ENCODE measurements around the gene DAW1. TPM values are rescaled to one million over a fixed set of nuclear protein-coding genes. Genes with fewer than 3 reads are reported as not detected.

DAW1 gene
- total and polyA plus RNA-seq, 2 of the 4 experiments (the other 2 are of a cell fraction): 0.86 to 1.4 TPM

DNA sequence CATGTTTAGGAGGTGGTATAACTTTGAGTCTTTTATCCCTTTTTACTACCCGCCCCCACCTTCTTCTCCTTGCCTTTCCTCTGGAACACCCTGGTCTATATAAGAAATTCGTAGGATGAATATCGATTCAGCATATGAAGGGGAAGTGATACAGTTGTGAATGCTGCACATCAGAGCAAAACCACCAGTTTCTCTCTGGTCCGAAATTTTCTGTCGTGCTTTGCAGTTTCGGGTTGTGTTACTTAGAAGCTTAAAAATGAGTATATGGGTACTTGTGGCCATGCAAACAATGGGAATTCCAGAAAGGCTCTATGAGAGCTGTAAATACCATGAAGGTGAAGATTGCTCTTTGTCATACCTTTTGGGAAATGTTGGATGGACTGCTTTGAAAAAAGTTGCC lies 60.6 kb downstream of the DAW1 start:
- H4K5ac ChIP-seq (ENCODE audit: low read depth, low read length): no peak overlapping the region
- intact Hi-C loops (cut with micrococcal nuclease): no loop called here
- H3K27ac ChIP-seq (ENCODE audit: insufficient read depth, low read length): no peak overlapping the region
- no TSS peak for BruUV-seq (replicated peaks)
- no peak overlapping the region for H4K8ac ChIP-seq (ENCODE audit: low read depth in 2 of 2, low read length in 2 of 2)
- H3K14ac ChIP-seq (replicated peaks; ENCODE audit: low read depth, low read length): no peak overlapping the region
- no peak overlapping the region for H4K91ac ChIP-seq (ENCODE audit: insufficient read depth, low read depth, low read length)
- H3K4me3 ChIP-seq (ENCODE audit: insufficient read depth, low read depth, low read length): no peak overlapping the region
- ATAC-seq (ENCODE audit: low read depth): no peak
- H2BK20ac ChIP-seq (ENCODE audit: low read depth, low read length): no peak overlapping the region
- in situ Hi-C loops (cut with MboI; ENCODE audit: low sequenced_read_pairs): no loop called here
- no peaks in the 10 kb centered on the region for H4K20me1 ChIP-seq (ENCODE audit: insufficient read depth, low read length)
- H3K36me3 ChIP-seq (ENCODE audit: control insufficient read depth, insufficient read depth, low read length): no peaks in the 10 kb centered on the region
- H2AK9ac ChIP-seq (replicated peaks; ENCODE audit: low read depth, low read length, poor library complexity): no peak overlapping the region
- H3K56ac ChIP-seq (ENCODE audit: extremely low read depth, insufficient read depth, low read length): no peak overlapping the region
- H2BK5ac ChIP-seq (ENCODE audit: low read depth, low read length, poor library complexity, severe bottlenecking): no peak overlapping the region
- no peak overlapping the region for H3K4ac ChIP-seq (ENCODE audit: low read depth, low read length)
- no peak overlapping the region for H2BK15ac ChIP-seq (ENCODE audit: low read depth, low read length)
- no peak overlapping the region for H3K4me2 ChIP-seq (ENCODE audit: low read depth, low read length)
- H3K23ac ChIP-seq (ENCODE audit: low read depth, low read length): no peak overlapping the region
- H3K9me1 ChIP-seq (ENCODE audit: insufficient read depth, low read length): no peaks in the 10 kb centered on the region
- H3K9me3 ChIP-seq (ENCODE audit: control insufficient read depth, insufficient read depth, low read length): peaks cover 2% of the 10 kb centered on the region; the same call in 1 of the 2 replicates
- no peaks in the 10 kb centered on the region for H3K4me1 ChIP-seq (ENCODE audit: control insufficient read depth, insufficient read depth, low read length)
- H3K18ac ChIP-seq (ENCODE audit: low read depth, low read length): no peak overlapping the region
- H3K27me3 ChIP-seq (ENCODE audit: control insufficient read depth, insufficient read depth, low read length): no peaks in the 10 kb centered on the region
- H2AK5ac ChIP-seq (ENCODE audit: low read depth, low read length): no peak overlapping the region
- H2AFZ ChIP-seq (replicated peaks; ENCODE audit: low read length, poor library complexity): no peak overlapping the region
- dilution Hi-C loops (cut with HindIII; ENCODE audit: low sequenced_read_pairs, unreplicated experiment): no loop called here
- 80% methylated on average over 1 of the region's 6 CpGs; no CpG with 5 or more reads in 1 of the 2 experiments for WGBS, 2 experiments (ENCODE audit: extremely low coverage in 2 of 2, insufficient read length in 1 of 2)
- TF ChIP-seq MAZ (IDR thresholded peaks at IDR 0.05; ENCODE audit: borderline replicate concordance, low read depth, low read length) (no peak), FOS (IDR thresholded peaks at IDR 0.05; ENCODE audit: low read depth, low read length) (no peak), RAD21 (IDR thresholded peaks at IDR 0.05; ENCODE audit: low read length) (no peak), SMC3 (IDR thresholded peaks at IDR 0.05; ENCODE audit: low read depth, low read length) (no peak)
- TF ChIP-seq, protein P1, sequence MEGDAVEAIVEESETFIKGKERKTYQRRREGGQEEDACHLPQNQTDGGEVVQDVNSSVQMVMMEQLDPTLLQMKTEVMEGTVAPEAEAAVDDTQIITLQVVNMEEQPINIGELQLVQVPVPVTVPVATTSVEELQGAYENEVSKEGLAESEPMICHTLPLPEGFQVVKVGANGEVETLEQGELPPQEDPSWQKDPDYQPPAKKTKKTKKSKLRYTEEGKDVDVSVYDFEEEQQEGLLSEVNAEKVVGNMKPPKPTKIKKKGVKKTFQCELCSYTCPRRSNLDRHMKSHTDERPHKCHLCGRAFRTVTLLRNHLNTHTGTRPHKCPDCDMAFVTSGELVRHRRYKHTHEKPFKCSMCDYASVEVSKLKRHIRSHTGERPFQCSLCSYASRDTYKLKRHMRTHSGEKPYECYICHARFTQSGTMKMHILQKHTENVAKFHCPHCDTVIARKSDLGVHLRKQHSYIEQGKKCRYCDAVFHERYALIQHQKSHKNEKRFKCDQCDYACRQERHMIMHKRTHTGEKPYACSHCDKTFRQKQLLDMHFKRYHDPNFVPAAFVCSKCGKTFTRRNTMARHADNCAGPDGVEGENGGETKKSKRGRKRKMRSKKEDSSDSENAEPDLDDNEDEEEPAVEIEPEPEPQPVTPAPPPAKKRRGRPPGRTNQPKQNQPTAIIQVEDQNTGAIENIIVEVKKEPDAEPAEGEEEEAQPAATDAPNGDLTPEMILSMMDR (conservative IDR thresholded peaks at IDR 0.05; ENCODE audit: low read depth, low read length): no peak
- TF ChIP-seq, protein P2, sequence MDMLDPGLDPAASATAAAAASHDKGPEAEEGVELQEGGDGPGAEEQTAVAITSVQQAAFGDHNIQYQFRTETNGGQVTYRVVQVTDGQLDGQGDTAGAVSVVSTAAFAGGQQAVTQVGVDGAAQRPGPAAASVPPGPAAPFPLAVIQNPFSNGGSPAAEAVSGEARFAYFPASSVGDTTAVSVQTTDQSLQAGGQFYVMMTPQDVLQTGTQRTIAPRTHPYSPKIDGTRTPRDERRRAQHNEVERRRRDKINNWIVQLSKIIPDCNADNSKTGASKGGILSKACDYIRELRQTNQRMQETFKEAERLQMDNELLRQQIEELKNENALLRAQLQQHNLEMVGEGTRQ (IDR thresholded peaks at IDR 0.05; ENCODE audit: low read depth, low read length): no peak
- H2BK120ac ChIP-seq (ENCODE audit: low read depth, low read length): no peak overlapping the region
- CTCF ChIA-PET: no interaction called here
- POLR2A ChIA-PET (ENCODE audit: unreplicated experiment): no interaction called here
- H3K9ac ChIP-seq (ENCODE audit: low read depth, low read length): no peak overlapping the region
- H3K79me1 ChIP-seq (ENCODE audit: low read depth in 1 of 2, low read length in 2 of 2): no peaks in the 10 kb centered on the region
- DNase-seq: no peak

All from IMR-90 (cell line).